Stimulated activated naive B cell treated with anti-CD40 and anti-IgM and Interleukin-4, amounts not matched to agents 10 μg/mL and 1 μg/mL and 100 μg/mL, for 72 hours (primary cell): ENCODE data around the gene ATP6V0E1.
"Not testable (repeated sequence)": the region's sequence is repeated elsewhere in the genome, so short reads cannot be mapped to it uniquely, and the experiment has no call there.

ENCODE experiments used
- ATAC-seq, 2 donors: fragments of 150-1000 bp; cut with Tn5 transposase; replicated peaks; 2 replicates each; pipeline ENCODE4 v1.10.0; 2021; ENCODE audit warnings: moderate library complexity in 1 of 2
- DNase-seq: peaks from one replicate; pipeline ENCODE4 v3.0.0; 2021
- H3K27ac Mint-ChIP-seq: one replicate; pipeline ENCODE4 v1.8.0; 2022; ENCODE audit warnings: mild to moderate bottlenecking, mixed read lengths
- H3K27me3 Mint-ChIP-seq, 2 donors: one replicate each; pipeline ENCODE4 v1.8.0; 2022; ENCODE audit warnings: mixed read lengths in 2 of 2
- H3K36me3 Mint-ChIP-seq, 2 donors: one replicate each; pipeline ENCODE4 v1.8.0; 2022; ENCODE audit warnings: mixed read lengths in 2 of 2, mild to moderate bottlenecking in 1 of 2
- H3K4me1 Mint-ChIP-seq, 2 donors: one replicate each; pipeline ENCODE4 v1.8.0; 2022; ENCODE audit warnings: mixed read lengths in 2 of 2, mild to moderate bottlenecking in 1 of 2
- H3K4me3 Mint-ChIP-seq, 2 donors: one replicate each; pipeline ENCODE4 v1.8.0; 2022; ENCODE audit warnings: mild to moderate bottlenecking in 2 of 2, mixed read lengths in 2 of 2, moderate library complexity in 1 of 2
- H3K9me3 Mint-ChIP-seq, 2 donors: one replicate each; pipeline ENCODE4 v1.8.0; 2022; ENCODE audit warnings: mixed read lengths in 2 of 2, mild to moderate bottlenecking in 1 of 2

The ATP6V0E1 gene

DNA sequence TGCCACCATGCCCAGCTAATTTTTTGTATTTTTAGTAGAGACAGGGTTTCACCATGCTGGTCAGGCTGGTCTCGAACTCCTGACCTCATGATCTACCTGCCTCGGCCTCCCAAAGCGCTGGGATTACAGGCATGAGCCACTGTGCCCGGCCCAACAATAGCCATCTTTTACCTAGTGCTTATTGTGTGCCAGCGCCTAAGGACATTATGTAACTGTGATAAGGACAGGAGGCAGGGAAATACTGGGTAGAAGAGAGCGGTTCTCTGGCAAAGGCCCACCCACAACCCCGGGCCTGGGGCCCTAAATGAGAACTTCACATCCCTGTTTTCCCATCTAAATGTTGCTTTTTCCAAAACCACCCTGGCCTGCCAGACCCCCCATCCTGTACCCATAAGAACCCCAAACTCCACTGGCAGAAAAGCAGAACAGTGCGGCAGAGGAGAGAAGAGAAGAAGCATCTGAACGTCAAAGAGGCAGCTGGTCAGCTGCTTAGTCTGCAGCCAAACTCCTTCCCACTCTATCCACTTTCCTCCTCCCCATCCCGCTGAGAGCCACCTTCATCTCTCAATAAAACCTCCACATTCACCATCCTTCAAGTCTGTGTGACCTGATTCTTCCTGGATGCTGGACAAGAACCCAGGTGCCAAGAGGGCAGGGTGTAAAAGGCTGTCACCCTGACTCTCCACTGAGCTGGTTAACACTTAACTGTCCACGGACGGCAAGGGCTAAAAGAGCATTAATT is 63.7 kb downstream of the ATP6V0E1 start:
- not testable (repeated sequence) for H3K9me3 Mint-ChIP-seq, DNase-seq, H3K4me3 Mint-ChIP-seq, ATAC-seq, H3K27ac Mint-ChIP-seq, H3K4me1 Mint-ChIP-seq, H3K27me3 Mint-ChIP-seq, H3K36me3 Mint-ChIP-seq

- H3K36me3 Mint-ChIP-seq, result no peaks in the 10 kb centered on the region
- peaks cover 7% of the 10 kb centered on the region in 2 donors for H3K27me3 Mint-ChIP-seq
- DNase-seq (no peak), ATAC-seq (no peak)
- H3K27ac Mint-ChIP-seq, result no peak overlapping the region
- H3K4me1 Mint-ChIP-seq, result peaks cover 5 to 6% of the 10 kb centered on the region in 2 donors
- H3K9me3 Mint-ChIP-seq, result no peaks in the 10 kb centered on the region
- no peak overlapping the region for H3K4me3 Mint-ChIP-seq
Measured at GRCh38 chr5:173047838-173048105, 64.2 kb downstream of the ATP6V0E1 start.

DNA sequence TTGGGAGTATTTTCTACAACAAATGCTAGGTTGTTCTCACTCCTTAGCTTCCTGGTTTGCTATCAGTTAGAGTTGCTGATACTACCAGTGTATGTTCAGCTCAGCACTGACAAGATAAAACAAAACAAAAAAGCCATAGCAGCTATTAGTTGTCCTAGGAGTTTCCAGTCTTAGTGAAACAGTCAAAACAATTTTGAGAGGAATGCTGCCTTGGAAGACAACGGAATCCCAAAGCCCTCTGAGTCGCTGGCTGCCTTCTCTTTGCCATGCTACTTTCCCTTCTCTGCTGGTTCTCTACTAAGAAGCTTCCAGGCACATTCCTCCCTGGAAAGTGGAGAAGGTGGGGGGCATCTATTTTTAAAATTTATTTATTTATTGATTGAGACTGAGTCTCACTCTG is 67.2 kb downstream of the ATP6V0E1 start:
- no peaks in the 10 kb centered on the region for H3K36me3 Mint-ChIP-seq
- H3K9me3 Mint-ChIP-seq, result no peaks in the 10 kb centered on the region
- peaks cover 7% of the 10 kb centered on the region in 2 donors for H3K27me3 Mint-ChIP-seq
- peaks cover 8 to 28% of the 10 kb centered on the region in 2 donors for H3K4me1 Mint-ChIP-seq
- no peak for ATAC-seq
- no peak overlapping the region for H3K4me3 Mint-ChIP-seq
- no peak for DNase-seq
- H3K27ac Mint-ChIP-seq, result no peak overlapping the region

DNA sequence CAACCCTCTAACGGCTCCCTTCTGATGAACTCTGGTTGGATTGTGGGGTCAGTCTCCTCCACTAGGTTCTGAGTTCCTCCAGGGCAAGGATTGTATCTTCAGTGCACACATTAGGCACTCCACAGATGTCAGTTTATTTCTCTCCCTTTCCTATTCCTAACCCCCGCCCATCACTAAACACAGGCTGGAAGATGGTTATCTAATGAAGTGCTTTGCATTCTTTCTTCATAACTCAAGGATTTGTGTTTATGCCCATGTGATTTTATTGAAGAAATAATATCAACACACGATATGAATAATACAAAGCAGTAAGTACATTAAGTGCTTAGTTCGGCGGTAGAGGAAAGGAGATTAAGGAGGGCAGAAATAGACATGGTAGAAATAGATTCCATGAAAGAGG is 68.2 kb downstream of the ATP6V0E1 start:
- no peak overlapping the region for H3K4me3 Mint-ChIP-seq

GRCh38 chr5:173053041-173053440 is 69.5 kb downstream of the ATP6V0E1 start:
- peaks cover 8 to 28% of the 10 kb centered on the region in 2 donors for H3K4me1 Mint-ChIP-seq
- ATAC-seq, result no peak
- peaks cover 7% of the 10 kb centered on the region in 2 donors for H3K27me3 Mint-ChIP-seq
- no peak overlapping the region for H3K4me3 Mint-ChIP-seq
- no peaks in the 10 kb centered on the region for H3K9me3 Mint-ChIP-seq
- H3K27ac Mint-ChIP-seq, result no peak overlapping the region
- DNase-seq, result no peak
- no peaks in the 10 kb centered on the region for H3K36me3 Mint-ChIP-seq

More for the DNA sequence above, 68.2 kb downstream of the ATP6V0E1 start:
- peaks cover 8 to 28% of the 10 kb centered on the region in 2 donors for H3K4me1 Mint-ChIP-seq
- no peaks in the 10 kb centered on the region for H3K36me3 Mint-ChIP-seq
- ATAC-seq, result no peak
- no peak for DNase-seq
- no peaks in the 10 kb centered on the region for H3K9me3 Mint-ChIP-seq
- no peak overlapping the region for H3K27ac Mint-ChIP-seq
- peaks cover 7% of the 10 kb centered on the region in 2 donors for H3K27me3 Mint-ChIP-seq

- DNase-seq (no peak), ATAC-seq (no peak)
- no peaks in the 10 kb centered on the region for H3K36me3 Mint-ChIP-seq
- peaks cover 7% of the 10 kb centered on the region in 2 donors for H3K27me3 Mint-ChIP-seq
- peaks cover 11 to 33% of the 10 kb centered on the region in 2 donors for H3K4me1 Mint-ChIP-seq
- no peaks in the 10 kb centered on the region for H3K9me3 Mint-ChIP-seq
- H3K27ac Mint-ChIP-seq, result peak overlapping the region; percentile 78
- peak overlapping the region; percentile 78 to 97 for H3K4me3 Mint-ChIP-seq
Measured at GRCh38 chr5:173055042-173055721, 71.6 kb downstream of the ATP6V0E1 start.

- peaks cover 13 to 37% of the 10 kb centered on the region in 2 donors for H3K4me1 Mint-ChIP-seq
- no peak for ATAC-seq
- H3K36me3 Mint-ChIP-seq, result peaks cover 0 to 4% of the 10 kb centered on the region in 2 donors
- peaks cover 7% of the 10 kb centered on the region in 2 donors for H3K27me3 Mint-ChIP-seq
- H3K4me3 Mint-ChIP-seq, result peak overlapping the region; percentile 78 to 97
- H3K27ac Mint-ChIP-seq, result peak overlapping the region; percentile 78
- no peak for DNase-seq
- no peaks in the 10 kb centered on the region for H3K9me3 Mint-ChIP-seq
Measured at GRCh38 chr5:173055722-173055982, 72.1 kb downstream of the ATP6V0E1 start.

DNA sequence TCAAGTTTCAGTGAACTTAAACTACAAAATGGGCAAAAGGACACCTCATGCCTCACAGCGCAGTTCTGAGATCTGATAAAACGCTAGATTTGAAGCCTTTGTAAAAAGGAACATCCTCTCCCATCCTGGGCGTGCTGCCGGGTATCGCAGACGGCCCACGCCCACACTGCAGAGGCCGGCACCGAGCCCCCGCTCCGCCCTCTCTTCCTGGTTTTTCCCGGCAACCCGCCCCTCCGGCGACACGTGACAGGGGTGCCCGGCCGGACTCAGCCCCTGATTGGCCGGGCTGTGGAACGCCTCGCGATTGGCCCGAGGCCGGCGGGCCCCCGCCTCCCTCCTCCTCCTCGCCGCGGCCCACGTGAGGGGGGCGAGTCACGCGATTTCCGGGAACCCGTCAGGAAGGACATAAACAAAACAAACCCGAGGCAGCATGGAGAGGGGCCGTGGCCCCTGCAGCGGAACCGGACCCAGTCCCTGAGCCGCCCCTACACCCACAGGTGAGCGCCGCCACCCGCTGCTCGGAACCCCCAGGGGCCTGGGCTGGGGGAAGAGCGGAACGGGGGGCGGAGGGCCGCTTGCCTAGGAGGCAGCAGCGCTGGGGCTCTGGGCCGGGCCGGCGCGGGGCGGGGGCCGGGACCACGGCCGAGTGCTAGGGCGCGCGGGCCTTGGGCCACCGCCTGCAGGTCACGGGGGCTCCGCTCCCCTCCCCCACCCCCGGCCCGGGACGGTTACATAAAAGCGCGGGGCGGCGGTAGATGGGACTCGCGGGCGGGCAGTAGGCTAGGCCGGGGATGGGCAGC is 72.6 kb downstream of the ATP6V0E1 start, which contains the start of gene CREBRF:
Gene CREBRF, plus strand, starts transcription at position 370 of the 800 bp plus-strand sequence. CDS start 24,424 bp downstream, outside the sequence.
- H3K4me3 Mint-ChIP-seq, result peak within 1 kb of the TSS; percentile 78 to 97
- H3K27ac Mint-ChIP-seq, result peak within 1 kb of the TSS; percentile 98
- H3K9me3 Mint-ChIP-seq, result no peaks in the 10 kb centered on the region
- H3K36me3 Mint-ChIP-seq, result peaks cover 0 to 8% of the 10 kb centered on the region in 2 donors
- peaks cover 13 to 43% of the 10 kb centered on the region in 2 donors for H3K4me1 Mint-ChIP-seq
- DNase-seq (peak; percentile 98), ATAC-seq (peak; percentile 71 to 75)
- peaks cover 7% of the 10 kb centered on the region in 2 donors for H3K27me3 Mint-ChIP-seq

DNA sequence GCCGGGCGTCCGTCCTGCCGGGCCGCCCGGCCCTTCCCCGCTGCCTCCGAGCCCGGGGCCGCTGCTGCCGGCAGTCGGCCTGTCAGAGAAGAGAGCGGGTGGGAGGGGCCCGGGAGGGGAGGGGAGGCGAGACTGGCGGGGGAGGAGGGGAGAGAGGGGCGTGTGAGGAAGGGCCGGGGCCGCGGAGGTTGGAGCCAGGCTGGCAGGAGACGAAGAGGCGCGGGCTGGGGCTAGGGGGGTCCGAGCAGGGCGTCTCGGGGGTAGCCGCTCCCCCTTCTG is 73.2 kb downstream of the ATP6V0E1 start:
- Mint-ChIP-seq H3K9me3 (no peaks in the 10 kb centered on the region), H3K4me1 (peaks cover 13 to 48% of the 10 kb centered on the region in 2 donors), H3K27ac (peak overlapping the region; percentile 98), H3K36me3 (peaks cover 0 to 8% of the 10 kb centered on the region in 2 donors), H3K27me3 (peaks cover 5% of the 10 kb centered on the region in 2 donors), H3K4me3 (peak overlapping the region; percentile 78 to 97)
- DNase-seq, result no peak
- ATAC-seq, result peak; percentile 47 to 52

GRCh38 chr5:173057062-173057924 is 73.7 kb downstream of the ATP6V0E1 start:
- peaks cover 13 to 48% of the 10 kb centered on the region in 2 donors for H3K4me1 Mint-ChIP-seq
- no peaks in the 10 kb centered on the region for H3K9me3 Mint-ChIP-seq
- DNase-seq (peak; percentile 97), ATAC-seq (peak; percentile 85 to 86)
- H3K27ac Mint-ChIP-seq, result peak overlapping the region; percentile 98
- no peaks in the 10 kb centered on the region for H3K27me3 Mint-ChIP-seq
- peak overlapping the region; percentile 78 to 97 for H3K4me3 Mint-ChIP-seq
- peaks cover 0 to 8% of the 10 kb centered on the region in 2 donors for H3K36me3 Mint-ChIP-seq

DNA sequence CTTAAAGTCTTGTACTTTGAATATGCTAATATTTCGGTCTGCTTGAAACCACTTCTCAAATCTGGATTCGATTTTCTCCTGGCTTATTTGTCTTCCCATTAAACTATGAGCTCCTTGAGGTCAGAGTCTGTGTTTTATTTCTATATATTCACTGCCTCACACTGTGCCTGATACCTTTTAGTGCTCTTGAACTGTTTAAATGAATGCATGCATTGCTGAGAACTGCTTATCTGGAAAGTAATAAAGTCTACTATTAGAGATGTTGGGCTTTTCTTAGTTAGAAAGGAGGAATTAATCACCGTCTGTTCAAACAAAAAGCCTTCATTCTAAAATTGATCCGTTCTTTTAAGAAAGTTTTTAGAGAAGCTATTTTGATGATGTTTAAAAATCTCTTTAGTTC is 78.6 kb downstream of the ATP6V0E1 start:
- peaks cover 23 to 59% of the 10 kb centered on the region in 2 donors for H3K4me1 Mint-ChIP-seq
- H3K27ac Mint-ChIP-seq, result peak overlapping the region; percentile 88
- ATAC-seq (no peak), DNase-seq (no peak)
- H3K27me3 Mint-ChIP-seq, result no peaks in the 10 kb centered on the region
- peaks cover 0 to 4% of the 10 kb centered on the region in 2 donors for H3K9me3 Mint-ChIP-seq
- peak overlapping the region in 1 of 2 donors; percentile 30 for H3K4me3 Mint-ChIP-seq
- H3K36me3 Mint-ChIP-seq, result peaks cover 4 to 13% of the 10 kb centered on the region in 2 donors

DNA sequence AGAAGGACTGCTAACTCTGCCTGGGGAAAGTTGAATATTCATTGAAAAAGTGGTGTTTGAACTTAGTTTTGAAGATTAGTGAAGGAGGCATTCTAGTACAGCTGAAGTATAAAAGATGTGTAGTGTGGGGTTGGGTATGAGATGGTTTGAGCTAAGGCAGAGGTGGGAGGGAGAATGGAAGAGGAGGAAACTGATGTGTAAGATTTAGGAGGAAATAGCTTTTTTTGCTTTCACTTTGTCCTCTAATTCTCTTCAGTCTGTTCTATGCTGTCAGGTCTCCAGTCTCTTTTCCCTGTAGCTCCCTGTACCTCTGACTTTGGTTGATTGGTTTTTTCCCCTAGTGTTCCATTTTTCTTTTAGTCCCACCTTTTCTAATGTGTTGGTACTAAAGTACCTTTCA is 81.6 kb downstream of the ATP6V0E1 start:
- Mint-ChIP-seq H3K27me3 (no peaks in the 10 kb centered on the region), H3K27ac (peak overlapping the region; percentile 81), H3K4me3 (peak overlapping the region; percentile 52 to 83), H3K4me1 (peaks cover 27 to 76% of the 10 kb centered on the region in 2 donors), H3K9me3 (peaks cover 0 to 4% of the 10 kb centered on the region in 2 donors), H3K36me3 (peaks cover 6 to 13% of the 10 kb centered on the region in 2 donors)
- DNase-seq (no peak), ATAC-seq (peak; percentile 54 to 75)

DNA sequence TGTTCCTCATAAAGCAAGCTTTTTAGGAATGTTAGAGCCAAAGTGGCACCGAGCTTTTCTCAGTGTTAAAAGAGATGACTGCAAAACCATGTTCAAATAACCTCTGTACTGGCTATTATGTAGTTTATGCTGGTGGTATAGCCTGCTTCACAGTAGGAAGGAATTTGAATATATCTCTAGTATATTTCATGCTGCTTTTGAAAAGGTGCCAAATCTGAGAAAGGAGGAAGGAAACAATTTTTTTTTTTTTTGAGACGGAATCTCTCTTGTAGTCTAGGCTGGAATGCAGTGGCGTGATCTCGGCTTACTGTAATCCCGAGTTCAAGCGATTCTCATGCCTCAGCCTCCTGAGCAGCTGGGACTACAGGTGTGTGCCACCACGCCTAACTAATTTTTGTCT is 86.1 kb downstream of the ATP6V0E1 start:
- no peaks in the 10 kb centered on the region for H3K9me3 Mint-ChIP-seq
- H3K27me3 Mint-ChIP-seq, result no peaks in the 10 kb centered on the region
- H3K4me1 Mint-ChIP-seq, result peaks cover 26 to 58% of the 10 kb centered on the region in 2 donors
- peaks cover 2 to 4% of the 10 kb centered on the region in 2 donors for H3K36me3 Mint-ChIP-seq
- no peak for DNase-seq
- H3K4me3 Mint-ChIP-seq, result peak overlapping the region; percentile 12 to 36
- peak in 1 of 2 donors; percentile 27 for ATAC-seq
- peak overlapping the region; percentile 68 for H3K27ac Mint-ChIP-seq
